PC-3 (cell line): Measurements from ENCODE around the gene ZER1. TPM values are rescaled to one million over a fixed set of nuclear protein-coding genes. Genes with fewer than 3 reads are reported as not detected.

ENCODE experiments used
- ATAC-seq: fragments of 200-7000 bp; cut with Tn5 transposase; 2 replicates; pipeline ENCODE4 v1.9.1; 2020; ENCODE audit warnings: mild to moderate bottlenecking, moderate library complexity
- BruUV-seq: library from RNA; stranded (reverse); fragments of 400-500 nt; replicated peaks from 2 replicates; lab custom pipeline; 2021; lab: Mats Ljungman, UMichigan
- CTCF ChIA-PET: fragments of 300-600 bp; sonication (Branson Sonifier 250); formaldehyde crosslinking; loops from one replicate; lab custom pipeline; 2022; ENCODE audit warnings: antibody characterized with exemption; lab: Charles Lee
- POLR2A ChIA-PET: fragments of 300-600 bp; sonication (Branson Sonifier 250); formaldehyde crosslinking; loops from one replicate; lab custom pipeline; 2022; ENCODE audit warnings: antibody characterized with exemption; ENCODE audit not compliant: unreplicated experiment; lab: Charles Lee
- DNase-seq: peaks from one replicate; pipeline ENCODE4 v3.0.0-alpha.2; 2015
- H2AFZ ChIP-seq: fragments of 300-600 bp; sonication (generic); 2 replicates; pipeline ENCODE4 v1.6.0; 2016; ENCODE audit warnings: antibody characterized with exemption, low read length
- H3F3A ChIP-seq: fragments of 300-600 bp; sonication (generic); one replicate; pipeline ENCODE4 v1.6.0; 2017; ENCODE audit warnings: antibody characterized with exemption, low read length, control low read depth, mild to moderate bottlenecking; ENCODE audit not compliant: unreplicated experiment
- H3K27ac ChIP-seq: fragments of 300-600 bp; sonication (generic); 2 replicates; pipeline ENCODE4 v1.5.1; 2016; ENCODE audit warnings: mild to moderate bottlenecking, low read length
- H3K27me3 ChIP-seq: fragments of 300-600 bp; sonication (generic); 2 replicates; pipeline ENCODE4 v1.6.1; 2016; ENCODE audit warnings: low read length, mixed read lengths
- H3K36me3 ChIP-seq: fragments of 300-600 bp; sonication (generic); 2 replicates; pipeline ENCODE4 v1.6.1; 2016; ENCODE audit warnings: low read depth, mixed run types, low read length, mixed read lengths
- H3K4me1 ChIP-seq: fragments of 300-600 bp; sonication (generic); 2 replicates; pipeline ENCODE4 v1.5.1; 2016; ENCODE audit warnings: low read length; ENCODE audit not compliant: insufficient read depth
- H3K4me2 ChIP-seq: fragments of 300-600 bp; sonication (generic); 2 replicates; pipeline ENCODE4 v1.6.0; 2016; ENCODE audit warnings: low read length
- H3K4me3 ChIP-seq: fragments of 300-600 bp; sonication (generic); 2 replicates; pipeline ENCODE4 v1.5.1; 2016; ENCODE audit warnings: mild to moderate bottlenecking, low read length, mixed read lengths
- H3K79me2 ChIP-seq: fragments of 300-600 bp; sonication (generic); 2 replicates; pipeline ENCODE4 v1.6.1; 2017; ENCODE audit warnings: low read length, mixed read lengths
- H3K9ac ChIP-seq: fragments of 300-600 bp; sonication (generic); 2 replicates; pipeline ENCODE4 v1.6.0; 2016; ENCODE audit warnings: mild to moderate bottlenecking, low read length
- H3K9me2 ChIP-seq: fragments of 300-600 bp; sonication (generic); replicated peaks from 2 replicates; pipeline ENCODE4 v1.6.1; 2016; ENCODE audit warnings: mixed run types, low read length, mixed read lengths
- H3K9me3 ChIP-seq: fragments of 300-600 bp; sonication (generic); 2 replicates; pipeline ENCODE4 v1.6.1; 2016; ENCODE audit warnings: low read length, mixed read lengths
- H4K20me1 ChIP-seq: fragments of 300-600 bp; sonication (generic); 2 replicates; pipeline ENCODE4 v1.6.1; 2016; ENCODE audit warnings: low read length, mixed read lengths
- EZH2 ChIP-seq: fragments of 300-600 bp; sonication (generic); IDR thresholded peaks from one replicate; pipeline ENCODE4 v1.6.1; 2017; ENCODE audit warnings: antibody characterized with exemption, mild to moderate bottlenecking, low read length; ENCODE audit not compliant: unreplicated experiment
- EZH2phosphoT487 ChIP-seq: fragments of 300-600 bp; sonication (generic); IDR thresholded peaks from 2 replicates; pipeline ENCODE4 v1.6.1; 2018; ENCODE audit warnings: mild to moderate bottlenecking, antibody characterized with exemption, low read length, borderline replicate concordance
- intact Hi-C: fragments of 100-400 bp; cut with micrococcal nuclease; formaldehyde crosslinking; loops from 2 replicates; pipeline ENCODE4 v1.9.0; 2023
- total RNA-seq: library from RNA; depleted of rRNA; stranded (reverse); fragments of >200 nt; gene quantifications from 2 replicates; pipeline ENCODE4 v1.2.3, GENCODE V29; 2014
- TF ChIP-seq, protein P1 (sequence below): fragments of 300-600 bp; sonication (generic); conservative IDR thresholded peaks from 2 replicates; pipeline ENCODE4 v1.5.1; 2017; ENCODE audit warnings: antibody characterized with exemption, low read depth, mild to moderate bottlenecking, low read length

The ZER1 gene
- total RNA-seq, 1 experiment from 2014 or later: 20.6 TPM

DNA sequence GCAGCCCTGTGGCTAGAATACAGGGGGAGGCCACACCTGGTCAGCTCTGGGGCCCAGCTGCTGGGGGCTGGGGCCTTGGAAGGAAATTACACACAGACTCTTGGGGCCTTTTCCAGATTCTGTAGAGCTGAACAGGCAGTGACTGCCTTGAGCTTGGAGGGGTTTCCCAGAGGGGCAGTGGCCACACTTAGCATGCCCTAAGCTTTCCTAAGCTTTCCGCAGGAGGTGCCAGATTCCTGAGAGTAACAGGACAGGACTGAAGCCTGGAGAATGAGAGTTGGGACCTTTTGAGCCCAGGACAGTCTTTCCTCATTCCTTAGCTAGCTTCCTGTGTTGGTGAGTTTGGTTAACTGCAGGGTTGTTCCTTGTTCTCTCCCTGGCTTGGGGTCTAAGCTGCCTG lies 16.7 kb upstream of the ZER1 start:
- POLR2A ChIA-PET: no interaction called here
- peak overlapping the region; percentile 88 for H3K4me2 ChIP-seq
- BruUV-seq: no TSS peak
- intact Hi-C loops: no loop called here
- CTCF ChIA-PET: interaction anchor here (0.6 to 1.1 kb wide), 3 partner anchors 30 to 99 kb away, joined by 5 to 7 read pairs (median 5); partner anchors contain the start of gene ENDOG
- peaks cover 11% of the 10 kb centered on the region for H3K4me1 ChIP-seq
- ATAC-seq: no peak
- no peaks in the 10 kb centered on the region for H3F3A ChIP-seq
- H2AFZ ChIP-seq: no peak overlapping the region
- no peak overlapping the region for H3K9ac ChIP-seq
- no peaks in the 10 kb centered on the region; the same call in 1 of the 2 replicates for H3K36me3 ChIP-seq
- no peaks in the 10 kb centered on the region for H4K20me1 ChIP-seq
- H3K9me3 ChIP-seq: no peaks in the 10 kb centered on the region
- peaks cover 18% of the 10 kb centered on the region for H3K79me2 ChIP-seq
- H3K9me2 ChIP-seq: no peaks in the 10 kb centered on the region
- no peak for DNase-seq
- H3K27me3 ChIP-seq: no peaks in the 10 kb centered on the region
- H3K27ac ChIP-seq: no peak overlapping the region
- no peak for TF ChIP-seq EZH2
- TF ChIP-seq, protein P1, sequence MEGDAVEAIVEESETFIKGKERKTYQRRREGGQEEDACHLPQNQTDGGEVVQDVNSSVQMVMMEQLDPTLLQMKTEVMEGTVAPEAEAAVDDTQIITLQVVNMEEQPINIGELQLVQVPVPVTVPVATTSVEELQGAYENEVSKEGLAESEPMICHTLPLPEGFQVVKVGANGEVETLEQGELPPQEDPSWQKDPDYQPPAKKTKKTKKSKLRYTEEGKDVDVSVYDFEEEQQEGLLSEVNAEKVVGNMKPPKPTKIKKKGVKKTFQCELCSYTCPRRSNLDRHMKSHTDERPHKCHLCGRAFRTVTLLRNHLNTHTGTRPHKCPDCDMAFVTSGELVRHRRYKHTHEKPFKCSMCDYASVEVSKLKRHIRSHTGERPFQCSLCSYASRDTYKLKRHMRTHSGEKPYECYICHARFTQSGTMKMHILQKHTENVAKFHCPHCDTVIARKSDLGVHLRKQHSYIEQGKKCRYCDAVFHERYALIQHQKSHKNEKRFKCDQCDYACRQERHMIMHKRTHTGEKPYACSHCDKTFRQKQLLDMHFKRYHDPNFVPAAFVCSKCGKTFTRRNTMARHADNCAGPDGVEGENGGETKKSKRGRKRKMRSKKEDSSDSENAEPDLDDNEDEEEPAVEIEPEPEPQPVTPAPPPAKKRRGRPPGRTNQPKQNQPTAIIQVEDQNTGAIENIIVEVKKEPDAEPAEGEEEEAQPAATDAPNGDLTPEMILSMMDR: no peak
- TF ChIP-seq EZH2phosphoT487: no peak
- H3K4me3 ChIP-seq: peak overlapping the region; percentile 98; the same call in 1 of the 2 replicates

DNA sequence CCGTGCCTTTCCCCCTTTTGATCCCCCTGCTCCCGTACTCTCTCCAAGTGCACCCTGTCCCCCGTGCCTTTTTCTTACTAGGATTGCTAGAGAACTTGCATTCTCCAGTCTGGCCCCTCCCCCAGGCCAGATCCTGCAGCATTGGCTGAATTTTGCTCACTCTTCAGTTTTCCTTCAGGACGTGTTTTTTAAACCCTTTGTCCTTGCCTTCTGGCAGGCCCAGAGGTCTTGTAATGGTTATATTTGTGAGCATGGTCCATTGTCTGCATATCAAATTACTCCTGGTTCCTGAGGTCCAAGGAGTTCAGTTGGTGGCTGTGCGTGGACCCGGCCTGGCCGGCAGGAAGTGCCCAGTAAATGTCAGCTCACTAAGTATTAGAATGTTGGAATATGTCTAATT lies 15.9 kb upstream of the ZER1 start:
- no peaks in the 10 kb centered on the region for H3K9me2 ChIP-seq
- no peaks in the 10 kb centered on the region; the same call in 1 of the 2 replicates for H3K36me3 ChIP-seq
- H2AFZ ChIP-seq: peak overlapping the region; percentile 90
- H3K4me3 ChIP-seq: peak overlapping the region; percentile 98
- no peaks in the 10 kb centered on the region for H3K9me3 ChIP-seq
- no peak for TF ChIP-seq EZH2
- TF ChIP-seq, protein P1: no peak
- no peak for TF ChIP-seq EZH2phosphoT487
- DNase-seq: peak; percentile 5
- H3K27ac ChIP-seq: no peak overlapping the region
- H4K20me1 ChIP-seq: no peaks in the 10 kb centered on the region
- no peaks in the 10 kb centered on the region for H3K27me3 ChIP-seq
- H3F3A ChIP-seq: no peaks in the 10 kb centered on the region
- H3K4me2 ChIP-seq: peak overlapping the region; percentile 88
- intact Hi-C loops: no loop called here
- H3K9ac ChIP-seq: peak overlapping the region; percentile 81
- ChIA-PET POLR2A (no interaction called here), CTCF (interaction anchor here (0.8 to 1.1 kb wide), 2 partner anchors 31 to 32 kb away, joined by 5 read pairs; partner anchors contain the start of gene ENDOG)
- H3K4me1 ChIP-seq: peaks cover 11% of the 10 kb centered on the region
- no peak; the same call in 1 of the 2 replicates for ATAC-seq
- BruUV-seq: no TSS peak
- H3K79me2 ChIP-seq: peaks cover 18% of the 10 kb centered on the region
